Right cardiac atrium (tissue), 5 donors: ENCODE results near the gene MEDAG. TPM values are rescaled to one million over a fixed set of nuclear protein-coding genes. Genes with fewer than 3 reads are reported as not detected.
A peak's percentile ranks its signal among the peaks of the same experiment; 100 is the strongest.

Experiments
- ATAC-seq, 2 donors: fragments of 200-7000 bp; cut with Tn5 transposase; one replicate each; pipeline versions ENCODE4 v1.8.0 to v1.9.1; 2020; ENCODE audit warnings: moderate library complexity in 2 of 2, mild to moderate bottlenecking in 1 of 2
- DNase-seq, 3 donors: peaks; one replicate each; pipeline ENCODE4 v3.0.0-alpha.2; 2020
- H3K27ac ChIP-seq: one replicate; pipeline ENCODE4 v1.5.1; 2013; ENCODE audit warnings: mild to moderate bottlenecking, low read length, control low read depth, moderate library complexity
- H3K27me3 ChIP-seq: one replicate; pipeline ENCODE4 v1.6.1; 2013; ENCODE audit not compliant: control insufficient read depth, insufficient read depth
- H3K4me1 ChIP-seq: one replicate; pipeline ENCODE4 v1.6.1; 2013; ENCODE audit warnings: low read length; ENCODE audit not compliant: control insufficient read depth, insufficient read depth
- H3K4me3 ChIP-seq: one replicate; pipeline ENCODE4 v1.5.1; 2013; ENCODE audit warnings: low read length, control low read depth
- H3K9me3 ChIP-seq: one replicate; pipeline ENCODE4 v1.6.1; 2013; ENCODE audit warnings: low read length; ENCODE audit not compliant: control insufficient read depth
- WGBS: extraction: QIAGEN DNeasy Blood & Tissue Kit; methylation state at CpG from one replicate; pipeline ENCODE4 v1.1.7; 2013; 5-methylcytosine and 5-hydroxymethylcytosine counted together
- intact Hi-C, 4 donors: fragments of 100-400 bp; cut with DNase I; formaldehyde crosslinking; loops; one replicate each; pipeline versions ENCODE4 v1.11.0 to v1.14.0; 2022 to 2023
- polyA plus RNA-seq: library from polyadenylated mRNA; stranded (reverse); fragments of 200-250 nt; gene quantifications from one replicate; pipeline ENCODE4 v1.2.3, GENCODE V29; 2013
- total RNA-seq, 4 donors: library from RNA; stranded (reverse); fragmentation: NEBNext Ultra II Directional; extraction: Animal tissue kit (Norgen Biotek cat#: 25700); gene quantifications; one replicate each; pipeline ENCODE4 v1.2.1, GENCODE V29; 2021
- donor health status: healthy with polysubstance abuse.
- donor health status: DM: no; HTN: yes; CAD: no.
- donor health status: DM: no; HTN: no; CAD: no.
- donor health status: DM: no; HTN: yes; CAD: no; lungs with severe emphysema.
- donor health status: DM: yes; HTN: yes; CAD: no.

MEDAG gene
- total and polyA plus RNA-seq, 5 donors, result 5.4 to 22.2 (median 7.7) TPM

DNA sequence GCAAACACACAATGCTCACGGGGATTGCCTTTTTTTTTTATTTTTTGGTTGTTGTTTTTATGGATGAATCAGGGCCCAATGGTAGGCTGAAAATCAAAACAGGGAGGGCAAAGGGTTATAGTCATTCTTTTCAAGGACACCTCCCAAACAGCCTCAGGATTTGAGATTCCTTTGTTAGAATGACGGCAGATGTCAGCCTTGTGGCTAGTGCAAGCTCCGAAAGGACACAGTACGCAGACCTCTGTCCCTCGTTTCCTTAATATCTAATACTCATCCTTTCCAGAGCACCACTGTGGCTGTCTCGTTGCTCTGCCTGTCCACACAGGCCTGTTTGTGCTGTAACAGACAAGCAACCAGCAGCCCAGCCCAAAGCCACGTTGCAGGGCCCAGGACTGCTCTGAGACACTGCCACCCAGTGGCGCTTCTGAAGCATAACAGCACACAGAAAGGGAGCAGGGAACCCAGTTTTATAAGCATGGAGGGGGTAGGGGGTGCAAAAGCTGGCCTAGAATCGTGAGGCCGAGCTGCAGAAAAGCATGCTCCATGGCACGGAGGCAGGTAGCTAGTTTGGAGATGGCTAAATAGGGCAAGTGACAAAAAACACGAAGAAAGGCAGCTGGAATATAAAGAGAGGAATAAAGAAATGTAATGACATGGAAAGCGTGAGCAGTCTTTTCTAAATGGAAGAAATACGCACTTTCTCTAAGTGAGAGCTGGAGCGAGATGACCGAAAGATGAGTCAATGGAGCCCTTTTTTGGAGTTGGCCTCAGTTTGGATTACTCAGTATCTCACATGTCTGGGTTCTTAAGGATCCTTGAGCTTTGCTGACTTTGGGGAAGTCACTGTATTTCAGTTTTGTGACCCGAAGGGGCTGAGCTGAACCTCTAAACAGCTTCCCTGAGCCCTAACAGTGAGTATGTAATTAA, 40.7 kb upstream of the MEDAG start:
- no peaks in the 10 kb centered on the region for H3K9me3 ChIP-seq
- peaks cover 5% of the 10 kb centered on the region for H3K4me1 ChIP-seq
- H3K27ac ChIP-seq, result peak overlapping the region; percentile 30
- DNase-seq (peak; percentile 83 to 93 (median 87)), ATAC-seq (peak; percentile 76 to 85)
- no peaks in the 10 kb centered on the region for H3K27me3 ChIP-seq
- WGBS, result 31% methylated on average over 17 of the region's 17 CpGs
- H3K4me3 ChIP-seq, result no peak overlapping the region
- intact Hi-C loops, result loop anchor here in 1 of 4 donors (10.0 kb wide), 1 partner anchor 191 kb away; no protein-coding TSS in a partner anchor

- no peak for DNase-seq
- no peaks in the 10 kb centered on the region for H3K9me3 ChIP-seq
- H3K27me3 ChIP-seq, result no peaks in the 10 kb centered on the region
- intact Hi-C loops, result loop anchor here in 1 of 4 donors (10.0 kb wide), 1 partner anchor 192 kb away; no protein-coding TSS in a partner anchor
- no peak overlapping the region for H3K27ac ChIP-seq
- peaks cover 5% of the 10 kb centered on the region for H3K4me1 ChIP-seq
- no peak overlapping the region for H3K4me3 ChIP-seq
- 56% methylated on average over 4 of the region's 4 CpGs for WGBS
- no peak for ATAC-seq
These were observed 39.4 kb upstream of the MEDAG start for GRCh38 chr13:30866677-30867076.

- Histone ChIP-seq H3K4me3 (no peak overlapping the region), H3K27me3 (no peaks in the 10 kb centered on the region), H3K4me1 (peaks cover 5% of the 10 kb centered on the region), H3K9me3 (no peaks in the 10 kb centered on the region), H3K27ac (no peak overlapping the region)
- DNase-seq (no peak), ATAC-seq (no peak)
- intact Hi-C loops, result loop anchor here in 1 of 4 donors (10.0 kb wide), 1 partner anchor 192 kb away; no protein-coding TSS in a partner anchor
- WGBS, result 72% methylated on average over 3 of the region's 3 CpGs
These were observed 38.9 kb upstream of the MEDAG start for GRCh38 chr13:30867089-30867669.

GRCh38 chr13:30868799-30869470, 37.1 kb upstream of the MEDAG start:
- intact Hi-C loops, result loop anchor here in 1 of 4 donors (10.0 kb wide), 1 partner anchor 194 kb away; no protein-coding TSS in a partner anchor
- 59% methylated on average over 5 of the region's 5 CpGs for WGBS
- no peaks in the 10 kb centered on the region for H3K27me3 ChIP-seq
- DNase-seq (peak in 1 of 3 donors; percentile 49), ATAC-seq (no peak)
- H3K9me3 ChIP-seq, result no peaks in the 10 kb centered on the region
- H3K4me1 ChIP-seq, result peaks cover 3% of the 10 kb centered on the region
- no peak overlapping the region for H3K4me3 ChIP-seq
- peak overlapping the region; percentile 31 for H3K27ac ChIP-seq

DNA sequence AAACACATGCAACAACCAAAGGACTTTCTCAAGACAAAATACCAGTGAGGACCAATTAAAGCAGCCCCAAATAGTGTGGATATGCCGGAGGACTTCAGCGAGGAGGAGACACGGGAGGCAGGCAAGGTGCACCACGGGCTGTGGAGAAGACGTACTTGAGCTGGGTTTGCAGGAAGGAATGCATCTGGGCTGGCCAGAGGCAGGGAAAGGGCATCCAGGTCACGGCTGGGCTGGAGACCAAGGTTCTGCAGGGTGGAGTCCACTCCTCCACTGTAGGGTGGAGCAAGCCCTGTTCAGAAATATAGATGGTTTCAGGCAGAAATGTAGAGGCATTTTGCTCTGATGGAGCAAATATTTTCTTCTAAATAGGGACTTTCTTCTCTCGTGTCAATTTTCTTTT, 36.6 kb upstream of the MEDAG start:
- no peaks in the 10 kb centered on the region for H3K27me3 ChIP-seq
- H3K9me3 ChIP-seq, result no peaks in the 10 kb centered on the region
- intact Hi-C loops, result loop anchor here in 1 of 4 donors (10.0 kb wide), 1 partner anchor 195 kb away; no protein-coding TSS in a partner anchor
- ATAC-seq (peak; percentile 44 to 47), DNase-seq (peak; percentile 75 to 85 (median 84))
- H3K4me1 ChIP-seq, result no peaks in the 10 kb centered on the region
- no peak overlapping the region for H3K4me3 ChIP-seq
- no peak overlapping the region for H3K27ac ChIP-seq
- WGBS, result 48% methylated on average over 7 of the region's 7 CpGs

DNA sequence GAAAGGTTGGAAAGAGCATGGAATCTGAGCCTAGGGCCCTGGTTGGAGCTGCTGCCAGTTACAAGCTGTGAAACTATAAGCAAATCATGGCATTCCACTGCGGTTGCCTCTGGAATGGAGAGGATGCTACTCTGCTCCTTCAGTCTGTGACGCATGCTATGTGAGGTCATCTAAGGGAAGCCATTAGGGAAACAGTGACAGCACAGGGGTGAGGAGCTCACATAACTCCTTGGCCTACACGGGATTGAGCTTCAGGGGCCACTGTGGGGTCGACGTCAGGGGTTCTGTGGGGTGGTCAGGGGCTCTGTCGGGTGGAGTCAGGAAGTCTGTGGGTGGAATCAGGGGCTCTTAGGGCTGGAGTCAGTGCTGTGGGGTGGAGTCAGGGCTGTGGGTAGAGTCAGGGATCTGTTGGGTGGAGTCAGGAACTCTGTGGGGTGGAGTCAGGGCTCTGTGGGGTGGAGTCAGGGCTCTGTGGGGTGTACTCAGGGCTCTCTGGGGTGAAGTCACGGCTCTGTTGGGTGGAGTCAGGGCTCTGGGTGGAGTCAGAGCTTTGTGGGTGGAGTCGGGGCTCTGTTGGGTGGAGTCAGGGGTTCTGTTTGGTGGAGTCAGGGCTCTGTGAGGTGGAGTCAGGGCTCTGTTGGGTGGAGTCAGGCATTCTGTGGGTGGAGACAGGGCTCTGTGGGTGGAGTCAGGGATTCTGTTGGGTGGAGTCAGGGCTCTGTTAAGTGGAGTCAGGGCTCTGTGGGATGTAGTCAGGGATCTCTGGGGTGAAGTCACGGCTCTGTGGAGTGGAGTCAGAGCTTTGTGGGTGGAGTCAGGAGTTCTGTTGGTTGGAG, 35.8 kb upstream of the MEDAG start:
- 51% methylated on average over 9 of the region's 9 CpGs for WGBS
- intact Hi-C loops, result no loop called here

DNA sequence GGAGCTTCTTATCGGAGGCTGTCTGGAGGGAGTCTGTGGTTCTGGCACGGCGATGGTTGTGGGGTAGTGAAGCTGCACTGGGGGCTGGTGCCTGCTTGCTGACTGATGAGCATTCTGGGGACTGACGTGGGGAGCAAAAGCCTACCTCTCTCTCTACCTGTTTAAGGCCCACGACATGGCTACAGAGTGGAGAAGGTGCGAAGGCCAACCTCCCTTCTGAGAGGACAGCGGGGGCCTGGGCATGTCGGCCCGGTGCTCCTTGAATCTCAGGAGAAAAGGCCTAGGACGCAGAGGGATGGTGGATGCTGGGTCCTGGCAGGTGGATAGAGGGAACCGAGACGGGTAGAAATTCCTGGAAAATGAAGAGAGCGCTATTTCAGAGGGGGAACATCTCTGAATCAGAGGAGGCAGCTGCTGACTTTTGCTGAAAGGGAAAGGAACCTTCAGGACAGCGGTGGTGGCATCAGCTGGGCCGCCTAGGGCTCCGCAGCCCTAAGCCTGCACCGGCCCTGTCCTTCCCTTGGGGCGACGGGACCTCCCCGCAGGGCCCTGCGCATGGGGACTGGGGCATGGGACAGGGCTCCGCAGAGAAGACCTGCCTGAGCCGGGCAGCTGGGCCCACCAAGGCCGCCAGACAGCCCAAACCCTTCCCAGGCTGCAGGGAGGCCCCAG, 35.0 kb upstream of the MEDAG start:
- peak in 1 of 3 donors; percentile 59 for DNase-seq
- intact Hi-C loops, result no loop called here
- Histone ChIP-seq H3K9me3 (no peaks in the 10 kb centered on the region), H3K27ac (no peak overlapping the region), H3K4me3 (no peak overlapping the region), H3K4me1 (no peaks in the 10 kb centered on the region), H3K27me3 (no peaks in the 10 kb centered on the region)
- 93% methylated on average over 24 of the region's 24 CpGs for WGBS
- no peak for ATAC-seq

More for the DNA sequence above, 35.8 kb upstream of the MEDAG start:
- H3K27ac ChIP-seq, result peak overlapping the region; percentile 77
- ATAC-seq (peak; percentile 92 to 97), DNase-seq (peak; percentile 88 to 94 (median 90))
- H3K9me3 ChIP-seq, result no peaks in the 10 kb centered on the region
- H3K27me3 ChIP-seq, result no peaks in the 10 kb centered on the region
- H3K4me3 ChIP-seq, result no peak overlapping the region
- no peaks in the 10 kb centered on the region for H3K4me1 ChIP-seq

DNA sequence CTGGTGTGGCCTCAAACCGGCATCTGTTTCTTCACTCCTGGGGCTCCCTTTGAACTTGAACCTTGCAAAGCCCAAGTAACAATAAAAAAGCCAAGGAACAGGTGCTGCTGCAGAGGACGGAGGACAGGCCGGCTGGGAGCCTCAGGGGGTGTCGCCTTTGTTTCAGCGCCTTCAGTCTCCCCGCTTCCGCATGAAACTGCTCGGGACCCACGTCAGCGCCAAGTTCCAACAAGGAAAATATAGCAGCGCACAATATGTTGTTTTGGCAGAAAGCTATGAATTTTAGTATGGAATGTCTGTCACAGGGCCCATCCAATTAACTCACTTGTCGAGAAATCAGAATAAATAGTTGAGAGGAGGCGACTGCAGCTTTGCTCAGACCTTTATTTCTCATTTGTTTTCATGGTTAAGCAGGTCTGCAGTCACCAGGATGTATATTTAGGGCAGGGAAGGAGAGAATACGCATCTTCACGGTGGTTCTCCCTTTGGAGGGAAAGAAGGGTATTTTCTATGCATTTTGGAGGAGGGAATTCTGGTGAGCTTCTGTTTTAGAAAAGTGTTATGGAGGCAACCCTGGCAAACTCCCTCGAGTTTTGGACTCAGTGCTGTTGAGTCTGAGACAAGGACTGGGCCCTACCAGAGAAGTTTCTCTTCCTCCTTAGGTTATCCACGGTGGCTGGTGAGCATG, 34.3 kb upstream of the MEDAG start:
- Histone ChIP-seq H3K27me3 (no peaks in the 10 kb centered on the region), H3K4me1 (no peaks in the 10 kb centered on the region), H3K27ac (no peak overlapping the region), H3K4me3 (no peak overlapping the region), H3K9me3 (no peaks in the 10 kb centered on the region)
- DNase-seq (no peak), ATAC-seq (no peak)
- 89% methylated on average over 17 of the region's 17 CpGs for WGBS
- intact Hi-C loops, result no loop called here

GRCh38 chr13:30872276-30872594, 33.8 kb upstream of the MEDAG start:
- intact Hi-C loops, result no loop called here
- no peaks in the 10 kb centered on the region for H3K4me1 ChIP-seq
- H3K4me3 ChIP-seq, result no peak overlapping the region
- 88% methylated on average over 7 of the region's 7 CpGs for WGBS
- no peaks in the 10 kb centered on the region for H3K9me3 ChIP-seq
- no peaks in the 10 kb centered on the region for H3K27me3 ChIP-seq
- ATAC-seq (no peak), DNase-seq (peak in 1 of 3 donors; percentile 53)
- H3K27ac ChIP-seq, result no peak overlapping the region
